ENCODE results near the gene PRAMEF13.
"Not testable (repeated sequence)": the region's sequence is repeated elsewhere in the genome, so short reads cannot be mapped to it uniquely, and the experiment has no call there.

The PRAMEF13 gene

GRCh38 chr1:13201309-13201708 is at the start of gene PRAMEF13:
Gene PRAMEF13, minus strand, starts transcription at chr1:13201409. Its CDS starts 1,820 bp downstream, at chr1:13199589.
- not testable (repeated sequence) for DNase-seq (ENCODE audit: low read depth in 2 of 2)

- DNase-seq (ENCODE audit: low read depth in 2 of 2) = not testable (repeated sequence)
These were observed 45.9 kb upstream of the PRAMEF13 start for GRCh38 chr1:13247122-13247521.

- DNase-seq (ENCODE audit: low read depth in 2 of 2) = not testable (repeated sequence)
These were observed 45.3 kb upstream of the PRAMEF13 start for GRCh38 chr1:13246554-13246871.

- not testable (repeated sequence) for DNase-seq (ENCODE audit: low read depth in 2 of 2)
These were observed 44.8 kb upstream of the PRAMEF13 start for GRCh38 chr1:13245841-13246553.

GRCh38 chr1:13243536-13244263 is 42.5 kb upstream of the PRAMEF13 start:
- not testable (repeated sequence) for DNase-seq (ENCODE audit: low read depth in 2 of 2)

GRCh38 chr1:13239633-13240032 is 38.4 kb upstream of the PRAMEF13 start:
- DNase-seq (ENCODE audit: low read depth in 2 of 2) = not testable (repeated sequence)

- DNase-seq (ENCODE audit: low read depth in 2 of 2) = not testable (repeated sequence)
These were observed 36.4 kb upstream of the PRAMEF13 start for GRCh38 chr1:13237572-13237971.

- not testable (repeated sequence) for DNase-seq (ENCODE audit: low read depth in 2 of 2)
These were observed 32.8 kb upstream of the PRAMEF13 start for GRCh38 chr1:13234057-13234456.

GRCh38 chr1:13232056-13232455 is 30.8 kb upstream of the PRAMEF13 start:
- not testable (repeated sequence) for DNase-seq (ENCODE audit: low read depth in 2 of 2)

GRCh38 chr1:13231061-13231750 is 30.0 kb upstream of the PRAMEF13 start:
- not testable (repeated sequence) for DNase-seq (ENCODE audit: low read depth in 2 of 2)

GRCh38 chr1:13230601-13231000 is 29.4 kb upstream of the PRAMEF13 start:
- DNase-seq (ENCODE audit: low read depth in 2 of 2) = not testable (repeated sequence)

GRCh38 chr1:13230096-13230495 is 28.9 kb upstream of the PRAMEF13 start:
- not testable (repeated sequence) for DNase-seq (ENCODE audit: low read depth in 2 of 2)

- DNase-seq (ENCODE audit: low read depth in 2 of 2) = peak; percentile 7 to 10
These were observed 27.2 kb upstream of the PRAMEF13 start for GRCh38 chr1:13228343-13228781.

- DNase-seq (ENCODE audit: low read depth in 2 of 2) = not testable (repeated sequence)
These were observed 26.3 kb upstream of the PRAMEF13 start for GRCh38 chr1:13227271-13228055.

GRCh38 chr1:13225675-13226204 is 24.5 kb upstream of the PRAMEF13 start, which contains the start of gene PRAMEF18:
Gene PRAMEF18, minus strand, starts transcription at chr1:13226154. Its CDS starts 48 bp downstream, at chr1:13226106.
- DNase-seq (ENCODE audit: low read depth in 2 of 2) = not testable (repeated sequence)

GRCh38 chr1:13224480-13225060 is 23.4 kb upstream of the PRAMEF13 start:
- no peak for DNase-seq (ENCODE audit: low read depth in 2 of 2)

- not testable (repeated sequence) for DNase-seq (ENCODE audit: low read depth in 2 of 2)
These were observed 21.6 kb upstream of the PRAMEF13 start for GRCh38 chr1:13222788-13223187.

- DNase-seq (ENCODE audit: low read depth in 2 of 2) = not testable (repeated sequence)
These were observed 18.0 kb upstream of the PRAMEF13 start for GRCh38 chr1:13219203-13219602.

- DNase-seq (ENCODE audit: low read depth in 2 of 2) = not testable (repeated sequence)
These were observed 15.4 kb upstream of the PRAMEF13 start for GRCh38 chr1:13216619-13217018.

GRCh38 chr1:13208712-13209111 is 7.5 kb upstream of the PRAMEF13 start:
- not testable (repeated sequence) for DNase-seq (ENCODE audit: low read depth in 2 of 2)

- DNase-seq (ENCODE audit: low read depth in 2 of 2) = not testable (repeated sequence)
These were observed 29.7 kb downstream of the PRAMEF13 start, which contains the start of gene PRAMEF9 for GRCh38 chr1:13171548-13171947. Gene PRAMEF9, plus strand, starts transcription at chr1:13171848. Its CDS starts 3,433 bp downstream, at chr1:13175281.

All from stimulated activated CD8-positive, alpha-beta memory T cell treated with anti-CD3 and anti-CD28 coated beads, Interleukin-15, amount 100 ng/mL, for 48 hours (primary cell).